Measurements from ENCODE around the gene FLT3LG.
A peak's percentile ranks its signal among the peaks of the same experiment; 100 is the strongest.

The FLT3LG gene, protein sequence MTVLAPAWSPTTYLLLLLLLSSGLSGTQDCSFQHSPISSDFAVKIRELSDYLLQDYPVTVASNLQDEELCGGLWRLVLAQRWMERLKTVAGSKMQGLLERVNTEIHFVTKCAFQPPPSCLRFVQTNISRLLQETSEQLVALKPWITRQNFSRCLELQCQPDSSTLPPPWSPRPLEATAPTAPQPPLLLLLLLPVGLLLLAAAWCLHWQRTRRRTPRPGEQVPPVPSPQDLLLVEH

DNA sequence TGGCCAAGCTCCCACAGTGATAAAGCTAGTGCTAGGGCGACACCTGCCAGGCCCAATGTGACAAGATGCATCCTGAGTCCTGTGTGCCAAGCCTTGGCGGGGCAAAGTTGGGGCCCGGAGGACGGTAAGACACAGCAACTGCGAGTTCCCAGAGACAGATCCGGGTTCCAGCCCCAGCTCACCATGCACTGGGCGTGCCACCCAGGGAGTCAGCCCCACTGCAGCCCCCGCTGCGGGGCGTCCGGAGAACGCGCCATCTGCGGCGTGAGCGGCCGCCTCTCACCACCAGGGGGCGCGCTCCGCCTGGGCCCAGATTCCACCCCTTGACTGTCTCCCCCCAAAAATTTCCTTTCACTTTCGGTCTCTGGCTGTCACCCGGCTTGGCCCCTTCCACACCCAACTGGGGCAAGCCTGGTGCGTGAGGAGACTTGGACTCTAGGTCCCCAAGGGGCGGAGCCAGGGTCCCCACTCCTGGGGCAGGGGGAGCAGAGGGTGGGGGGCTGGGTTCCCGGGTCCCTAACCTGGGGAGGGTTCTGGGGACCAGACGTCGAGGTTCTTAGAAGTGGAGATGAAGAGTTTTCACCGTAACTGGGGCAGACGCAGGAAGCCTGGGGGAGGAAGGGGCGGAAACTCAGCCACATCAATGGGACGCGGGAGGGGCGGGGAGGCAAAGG lies at the start of gene FLT3LG:
Gene FLT3LG, plus strand, starts transcription at position 348 of the 674 bp plus-strand sequence. CDS start 425 bp downstream, outside the sequence.
- peak; percentile 70 for DNase-seq (ENCODE audit: low read depth, low spot score)
- H3K4me3 ChIP-seq (ENCODE audit: low read depth, low read length) = peak within 1 kb of the TSS; percentile 58
- TF ChIP-seq, protein P1, sequence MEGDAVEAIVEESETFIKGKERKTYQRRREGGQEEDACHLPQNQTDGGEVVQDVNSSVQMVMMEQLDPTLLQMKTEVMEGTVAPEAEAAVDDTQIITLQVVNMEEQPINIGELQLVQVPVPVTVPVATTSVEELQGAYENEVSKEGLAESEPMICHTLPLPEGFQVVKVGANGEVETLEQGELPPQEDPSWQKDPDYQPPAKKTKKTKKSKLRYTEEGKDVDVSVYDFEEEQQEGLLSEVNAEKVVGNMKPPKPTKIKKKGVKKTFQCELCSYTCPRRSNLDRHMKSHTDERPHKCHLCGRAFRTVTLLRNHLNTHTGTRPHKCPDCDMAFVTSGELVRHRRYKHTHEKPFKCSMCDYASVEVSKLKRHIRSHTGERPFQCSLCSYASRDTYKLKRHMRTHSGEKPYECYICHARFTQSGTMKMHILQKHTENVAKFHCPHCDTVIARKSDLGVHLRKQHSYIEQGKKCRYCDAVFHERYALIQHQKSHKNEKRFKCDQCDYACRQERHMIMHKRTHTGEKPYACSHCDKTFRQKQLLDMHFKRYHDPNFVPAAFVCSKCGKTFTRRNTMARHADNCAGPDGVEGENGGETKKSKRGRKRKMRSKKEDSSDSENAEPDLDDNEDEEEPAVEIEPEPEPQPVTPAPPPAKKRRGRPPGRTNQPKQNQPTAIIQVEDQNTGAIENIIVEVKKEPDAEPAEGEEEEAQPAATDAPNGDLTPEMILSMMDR (IDR thresholded peaks at IDR 0.05; ENCODE audit: low read depth, low read length) = peak; percentile 92
- in situ Hi-C loops (cut with HindIII; ENCODE audit: low sequenced_read_pairs) = no loop called here

DNA sequence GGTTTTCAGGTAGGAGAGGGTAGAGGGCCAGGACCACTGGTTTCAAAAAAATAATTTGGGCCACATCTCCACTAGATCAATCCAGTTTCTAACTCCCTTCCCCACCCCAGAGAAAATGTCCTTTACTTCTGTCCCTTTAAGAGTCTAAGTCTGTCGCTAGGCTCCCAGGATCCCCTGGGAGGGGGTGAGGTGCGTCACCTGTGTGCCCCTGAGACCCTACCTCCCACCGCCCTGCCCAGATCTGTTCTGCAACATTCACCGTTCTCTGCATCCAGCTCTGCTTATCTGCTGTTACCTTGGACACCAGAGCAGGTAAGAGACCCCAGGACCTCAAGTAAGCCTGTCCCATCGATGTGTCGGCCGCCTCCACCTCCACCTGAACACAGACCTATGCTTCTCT lies 48.8 kb upstream of the FLT3LG start, which contains the start of gene GFY:
Gene GFY, plus strand, starts transcription at position 211 of the 400 bp plus-strand sequence. CDS start 1,043 bp downstream, outside the sequence.
- no peak for DNase-seq (ENCODE audit: low read depth, low spot score)
- in situ Hi-C loops (cut with HindIII; ENCODE audit: low sequenced_read_pairs) = no loop called here
- no peak within 1 kb of the TSS for H3K4me3 ChIP-seq (ENCODE audit: low read depth, low read length)
- TF ChIP-seq, protein P1 (IDR thresholded peaks at IDR 0.05; ENCODE audit: low read depth, low read length) = no peak

DNA sequence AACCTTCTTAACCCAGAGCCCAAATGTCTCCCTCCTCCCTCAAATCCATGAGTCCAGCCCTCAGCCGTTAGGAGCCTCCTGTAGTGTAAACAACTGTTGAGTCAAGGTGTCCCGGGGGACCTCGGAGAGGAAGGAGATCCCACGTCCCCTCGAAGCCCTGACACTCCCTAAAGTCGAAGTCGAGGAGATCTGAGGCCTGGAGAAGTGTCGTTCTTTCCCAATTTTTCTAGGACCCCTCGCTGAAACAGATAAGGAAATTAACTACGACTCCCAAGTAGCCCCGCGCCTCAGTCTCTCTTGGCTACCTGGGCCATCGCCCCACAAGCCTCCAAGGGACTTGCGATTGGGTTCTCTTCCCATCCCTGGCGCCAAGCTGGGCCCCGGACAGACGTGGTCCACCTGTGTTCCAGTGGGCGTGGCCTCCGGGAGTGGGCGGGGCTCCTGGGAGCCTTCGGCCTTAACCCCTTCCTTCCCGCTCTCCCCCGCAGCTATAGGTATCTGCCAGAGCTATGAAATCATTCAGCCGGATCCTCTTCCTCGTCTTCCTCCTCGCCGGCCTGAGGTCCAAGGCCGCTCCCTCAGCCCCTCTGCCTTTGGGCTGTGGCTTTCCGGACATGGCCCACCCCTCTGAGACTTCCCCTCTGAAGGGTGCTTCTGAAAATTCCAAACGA lies 48.0 kb upstream of the FLT3LG start:
- TF ChIP-seq, protein P1 (IDR thresholded peaks at IDR 0.05; ENCODE audit: low read depth, low read length) = no peak
- H3K4me3 ChIP-seq (ENCODE audit: low read depth, low read length) = no peak overlapping the region
- DNase-seq (ENCODE audit: low read depth, low spot score) = no peak
- in situ Hi-C loops (cut with HindIII; ENCODE audit: low sequenced_read_pairs) = no loop called here

DNA sequence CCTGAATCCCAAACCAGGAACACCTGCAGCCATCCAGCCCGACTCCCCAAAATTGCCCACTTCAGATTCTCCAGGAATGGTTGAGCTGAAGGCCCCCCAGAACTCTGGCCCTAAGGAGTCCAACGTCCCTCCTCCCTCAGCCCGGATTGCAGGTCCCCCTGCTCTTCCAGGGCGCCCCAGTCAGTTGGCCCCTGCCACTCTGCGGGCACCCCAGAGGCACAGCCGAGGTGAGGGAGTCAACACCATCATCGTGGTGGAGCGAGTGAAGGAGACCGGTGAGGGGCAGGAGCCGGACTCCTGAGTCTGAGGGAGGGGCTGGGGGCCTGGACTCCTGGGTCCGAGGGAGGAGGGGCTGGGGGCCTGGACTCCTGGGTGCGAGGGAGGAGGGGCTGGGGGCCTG lies 46.7 kb upstream of the FLT3LG start:
- DNase-seq (ENCODE audit: low read depth, low spot score) = no peak
- in situ Hi-C loops (cut with HindIII; ENCODE audit: low sequenced_read_pairs) = no loop called here
- no peak overlapping the region for H3K4me3 ChIP-seq (ENCODE audit: low read depth, low read length)
- TF ChIP-seq, protein P1 (IDR thresholded peaks at IDR 0.05; ENCODE audit: low read depth, low read length) = no peak

DNA sequence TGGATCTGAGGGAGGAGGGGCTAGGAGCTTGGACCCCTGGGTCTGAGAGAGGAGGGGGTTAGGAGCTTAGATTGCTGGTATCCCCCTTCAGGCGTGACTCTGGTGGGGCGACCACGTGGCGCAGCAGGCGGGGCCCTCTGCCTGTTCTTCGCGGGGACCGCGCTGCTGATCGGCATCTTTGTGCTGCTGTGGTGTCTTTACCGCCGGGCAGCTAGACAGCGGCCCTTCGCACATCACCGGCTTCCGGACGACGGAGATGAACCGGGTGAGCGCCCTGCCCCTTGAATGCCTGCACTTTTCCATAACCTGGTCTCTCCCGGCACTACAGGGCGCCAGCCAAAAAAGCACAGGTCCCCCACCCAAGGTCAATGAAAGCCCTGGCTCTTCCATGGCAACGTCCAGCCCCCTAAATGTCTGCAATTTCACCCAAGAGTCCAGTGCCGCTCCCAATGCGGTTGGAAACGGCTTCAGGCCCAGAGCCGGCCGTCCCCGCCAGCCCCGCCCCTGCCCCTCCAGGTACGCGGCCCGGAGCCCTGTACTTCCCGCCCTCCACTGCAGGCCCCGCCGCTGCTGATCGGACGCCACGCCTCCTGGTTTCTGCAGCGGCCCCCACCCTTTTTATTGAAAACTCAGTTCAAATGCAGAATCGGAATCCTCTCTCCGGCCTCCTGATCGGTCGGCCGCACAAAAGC lies 46.0 kb upstream of the FLT3LG start:
- H3K4me3 ChIP-seq (ENCODE audit: low read depth, low read length) = no peak overlapping the region
- TF ChIP-seq, protein P1 (IDR thresholded peaks at IDR 0.05; ENCODE audit: low read depth, low read length) = no peak
- no peak for DNase-seq (ENCODE audit: low read depth, low spot score)
- in situ Hi-C loops (cut with HindIII; ENCODE audit: low sequenced_read_pairs) = no loop called here
